ENCODE results near the gene PDSS2. TPM values are rescaled to one million over a fixed set of nuclear protein-coding genes. Genes with fewer than 3 reads are reported as not detected.
"Not testable (repeated sequence)": the region's sequence is repeated elsewhere in the genome, so short reads cannot be mapped to it uniquely, and the experiment has no call there.

PDSS2 gene
- total RNA-seq, 2 experiments from 2014 or later = 10.9 to 13.9 TPM

DNA sequence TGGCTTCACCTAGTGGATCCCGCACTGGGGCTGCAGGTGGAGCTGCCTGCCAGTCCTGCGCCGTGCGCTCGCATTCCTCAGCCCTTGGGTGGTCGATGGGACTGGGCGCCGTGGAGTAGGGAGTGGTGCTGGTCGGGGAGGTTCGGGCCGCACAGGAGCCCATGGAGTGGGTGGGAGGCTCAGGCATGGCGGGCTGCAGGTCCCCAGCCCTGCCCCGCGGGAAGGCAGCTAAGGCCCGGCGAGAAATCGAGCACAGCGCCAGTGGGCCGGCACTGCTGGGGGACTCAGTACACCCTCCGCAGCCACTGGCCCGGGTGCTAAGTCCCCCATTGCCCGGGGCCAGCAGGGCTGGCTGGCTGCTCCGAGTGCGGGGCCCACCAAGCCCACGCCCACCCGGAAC is 95.2 kb downstream of the PDSS2 start:
- H3K4me1 Mint-ChIP-seq, DNase-seq, POLR2A ChIA-PET, H3K27me3 Mint-ChIP-seq, H3K4me3 Mint-ChIP-seq, H3K27ac Mint-ChIP-seq, H3K9me3 Mint-ChIP-seq: not testable (repeated sequence)
- peaks cover 19% of the 10 kb centered on the region for H3K36me3 Mint-ChIP-seq (ENCODE audit: low read depth)
- CTCF ChIA-PET = interaction anchor here (0.6 kb wide), 1 partner anchor 14 kb away, joined by 3 read pairs; no protein-coding TSS in a partner anchor

DNA sequence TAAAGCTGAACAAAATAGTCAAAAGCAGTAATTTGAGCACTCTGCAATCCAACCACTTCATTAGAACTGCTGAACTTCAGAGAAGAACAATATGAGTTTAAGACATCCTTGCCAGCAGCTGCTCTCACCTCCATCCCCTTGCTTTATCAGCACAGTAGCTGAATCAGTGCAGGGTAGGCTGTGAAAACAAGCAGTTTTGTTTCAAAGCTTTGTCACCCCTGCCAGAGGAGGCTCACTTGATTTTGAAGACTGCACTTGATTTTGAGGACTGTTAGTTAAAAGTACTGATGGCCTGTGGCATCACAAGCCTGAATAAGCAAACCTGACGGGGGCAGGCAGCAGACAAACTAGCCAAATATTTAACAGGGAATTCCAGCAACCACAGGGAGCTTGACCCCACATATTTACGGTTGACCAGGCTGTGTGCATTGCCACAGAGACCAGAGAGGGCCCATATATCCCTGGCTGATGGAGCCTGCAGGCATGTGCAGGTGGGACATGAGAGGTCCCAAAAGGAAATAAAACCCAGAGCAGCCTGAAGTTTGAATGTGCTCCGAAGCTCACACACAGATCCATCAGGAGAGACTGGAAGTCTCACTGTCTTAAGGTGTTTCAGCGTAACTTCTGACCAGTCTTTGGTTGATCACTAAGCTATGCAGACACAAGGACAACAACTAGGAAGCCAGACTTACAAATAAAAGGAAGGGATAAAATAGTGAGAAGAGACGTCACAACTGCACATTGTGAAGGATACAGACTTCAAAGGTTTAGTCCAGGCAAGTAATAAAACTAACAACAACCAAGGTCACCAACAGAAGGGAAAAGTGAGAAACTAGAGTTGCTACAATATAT is 97.4 kb downstream of the PDSS2 start:
- Mint-ChIP-seq H3K4me3 (no peak overlapping the region), H3K27me3 (no peaks in the 10 kb centered on the region), H3K9me3 (peaks cover 10% of the 10 kb centered on the region), H3K4me1 (no peaks in the 10 kb centered on the region), H3K27ac (no peak overlapping the region), H3K36me3 (ENCODE audit: low read depth) (peaks cover 19% of the 10 kb centered on the region)
- DNase-seq = no peak
- ChIA-PET CTCF (no interaction called here), POLR2A (interaction anchor here (0.6 kb wide), 1 partner anchor 15 kb away, joined by 3 read pairs; no protein-coding TSS in a partner anchor)

- POLR2A ChIA-PET = interaction anchor here (0.6 kb wide), 1 partner anchor 163 kb away, joined by 3 read pairs; no protein-coding TSS in a partner anchor
Measured at GRCh38 chr6:107360476-107360875, 98.9 kb downstream of the PDSS2 start.

GRCh38 chr6:107357842-107358241 is 101.5 kb downstream of the PDSS2 start:
- H3K4me3 Mint-ChIP-seq = no peak overlapping the region
- H3K36me3 Mint-ChIP-seq (ENCODE audit: low read depth) = peaks cover 6% of the 10 kb centered on the region
- CTCF ChIA-PET = no interaction called here
- POLR2A ChIA-PET = no interaction called here
- no peaks in the 10 kb centered on the region for H3K27me3 Mint-ChIP-seq
- no peak overlapping the region for H3K27ac Mint-ChIP-seq
- no peaks in the 10 kb centered on the region for H3K4me1 Mint-ChIP-seq
- peaks cover 4% of the 10 kb centered on the region for H3K9me3 Mint-ChIP-seq
- DNase-seq = no peak

More at GRCh38 chr6:107360476-107360875, 98.9 kb downstream of the PDSS2 start:
- H3K4me3 Mint-ChIP-seq = no peak overlapping the region
- CTCF ChIA-PET = no interaction called here
- no peak for DNase-seq
- no peak overlapping the region for H3K27ac Mint-ChIP-seq
- peaks cover 19% of the 10 kb centered on the region for H3K36me3 Mint-ChIP-seq (ENCODE audit: low read depth)
- H3K9me3 Mint-ChIP-seq = peaks cover 10% of the 10 kb centered on the region
- H3K27me3 Mint-ChIP-seq = no peaks in the 10 kb centered on the region
- H3K4me1 Mint-ChIP-seq = no peaks in the 10 kb centered on the region

DNA sequence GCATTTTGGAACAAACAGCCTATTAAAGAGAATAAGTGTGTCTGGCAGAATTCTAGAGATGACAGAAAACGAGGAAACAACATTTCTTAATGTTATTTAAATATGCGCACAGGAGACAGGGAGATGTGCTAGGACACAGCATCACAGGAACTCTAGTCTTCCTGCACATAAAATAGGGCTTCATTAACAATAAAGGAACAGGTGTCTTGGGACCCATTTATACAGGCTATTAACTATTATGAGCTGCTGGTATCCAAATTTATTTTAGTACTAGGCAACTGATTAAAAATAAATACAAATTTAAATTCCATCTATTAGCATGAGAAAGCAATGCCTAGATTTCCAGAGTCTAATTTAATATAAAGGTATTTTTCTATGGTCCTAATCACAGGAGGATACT is 102.3 kb downstream of the PDSS2 start:
- CTCF ChIA-PET = no interaction called here
- Mint-ChIP-seq H3K4me1 (no peaks in the 10 kb centered on the region), H3K27me3 (no peaks in the 10 kb centered on the region)

DNA sequence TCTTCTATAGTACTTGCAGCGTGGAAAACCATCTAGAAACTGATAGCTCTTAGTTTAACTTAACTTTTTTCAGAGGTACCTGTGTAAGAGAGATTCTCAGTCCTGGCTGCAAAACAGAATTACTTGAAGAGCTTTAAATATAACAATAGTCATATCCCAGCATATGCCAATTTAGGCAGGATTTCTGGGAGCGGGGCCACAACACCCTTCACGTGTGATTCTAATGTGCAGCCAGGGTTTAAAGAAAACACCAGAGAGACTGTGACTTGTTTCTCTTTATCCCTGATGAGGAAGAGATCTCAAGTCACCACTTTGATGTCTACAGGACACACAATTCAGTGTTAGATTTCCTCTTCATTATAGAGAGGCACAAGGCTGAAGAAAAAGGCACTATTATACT is 103.7 kb downstream of the PDSS2 start:
- Mint-ChIP-seq H3K27me3 (no peaks in the 10 kb centered on the region), H3K4me3 (no peak overlapping the region), H3K9me3 (no peaks in the 10 kb centered on the region), H3K36me3 (ENCODE audit: low read depth) (no peaks in the 10 kb centered on the region), H3K27ac (no peak overlapping the region), H3K4me1 (no peaks in the 10 kb centered on the region)
- POLR2A ChIA-PET = no interaction called here
- DNase-seq = no peak
- CTCF ChIA-PET = no interaction called here

More for the DNA sequence above, 102.3 kb downstream of the PDSS2 start:
- H3K27ac Mint-ChIP-seq = no peak overlapping the region
- POLR2A ChIA-PET = no interaction called here
- no peak overlapping the region for H3K4me3 Mint-ChIP-seq
- H3K9me3 Mint-ChIP-seq = no peaks in the 10 kb centered on the region
- no peak for DNase-seq
- no peaks in the 10 kb centered on the region for H3K36me3 Mint-ChIP-seq (ENCODE audit: low read depth)

DNA sequence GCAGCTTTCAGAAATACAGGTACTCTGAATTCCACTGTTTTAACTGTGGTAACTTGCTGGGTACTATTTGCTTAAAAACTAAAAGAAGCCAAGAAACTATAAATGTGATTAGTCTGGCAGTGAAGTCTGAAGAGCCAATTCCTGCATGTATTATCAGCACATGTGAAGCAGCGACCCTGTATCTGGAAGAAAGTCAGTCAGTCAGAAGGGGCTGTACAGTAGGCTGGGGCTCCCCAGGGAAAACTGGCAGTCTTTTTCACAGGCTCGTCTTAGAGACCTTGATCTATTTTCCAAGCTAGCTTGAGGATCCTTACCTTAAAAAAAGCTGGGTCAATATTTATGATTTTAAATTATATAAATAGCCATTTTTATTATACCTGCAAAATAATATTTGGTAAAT is 104.9 kb downstream of the PDSS2 start:
- no peaks in the 10 kb centered on the region for H3K4me1 Mint-ChIP-seq
- H3K4me3 Mint-ChIP-seq = no peak overlapping the region
- DNase-seq = no peak
- H3K36me3 Mint-ChIP-seq (ENCODE audit: low read depth) = no peaks in the 10 kb centered on the region
- ChIA-PET POLR2A (no interaction called here), CTCF (no interaction called here)
- H3K27me3 Mint-ChIP-seq = no peaks in the 10 kb centered on the region
- H3K27ac Mint-ChIP-seq = no peak overlapping the region
- no peaks in the 10 kb centered on the region for H3K9me3 Mint-ChIP-seq

DNA sequence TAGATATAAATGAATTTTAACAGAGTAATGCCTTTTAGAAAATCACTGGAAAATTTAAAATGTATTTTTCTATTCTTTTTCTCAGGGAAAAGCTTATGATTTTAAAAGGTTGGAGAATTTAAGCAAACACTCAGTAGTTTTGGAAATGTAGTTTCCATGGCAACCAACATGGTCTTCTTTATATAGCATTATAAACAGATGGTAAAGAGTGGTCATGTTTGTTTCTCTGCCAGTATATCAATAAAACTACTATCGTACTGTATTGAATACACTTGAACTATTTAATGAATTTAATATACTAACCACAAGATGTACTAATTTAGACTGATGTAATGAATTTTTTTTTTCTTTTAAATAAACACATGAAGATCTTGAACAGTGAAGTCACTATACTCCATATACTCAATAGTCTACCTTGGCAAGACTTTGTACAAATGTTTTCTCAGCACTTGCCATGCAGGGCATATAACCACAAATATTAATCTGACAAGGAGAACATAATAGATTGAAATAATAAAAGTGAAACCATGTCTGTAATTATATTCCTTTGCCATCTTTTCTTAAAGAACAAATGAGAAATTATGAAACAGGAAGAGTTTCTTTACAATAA is 105.5 kb downstream of the PDSS2 start:
- no peak for DNase-seq
- Mint-ChIP-seq H3K4me1 (no peaks in the 10 kb centered on the region), H3K9me3 (no peaks in the 10 kb centered on the region), H3K4me3 (no peak overlapping the region), H3K36me3 (ENCODE audit: low read depth) (no peaks in the 10 kb centered on the region), H3K27ac (no peak overlapping the region), H3K27me3 (no peaks in the 10 kb centered on the region)
- CTCF ChIA-PET = no interaction called here
- POLR2A ChIA-PET = no interaction called here

DNA sequence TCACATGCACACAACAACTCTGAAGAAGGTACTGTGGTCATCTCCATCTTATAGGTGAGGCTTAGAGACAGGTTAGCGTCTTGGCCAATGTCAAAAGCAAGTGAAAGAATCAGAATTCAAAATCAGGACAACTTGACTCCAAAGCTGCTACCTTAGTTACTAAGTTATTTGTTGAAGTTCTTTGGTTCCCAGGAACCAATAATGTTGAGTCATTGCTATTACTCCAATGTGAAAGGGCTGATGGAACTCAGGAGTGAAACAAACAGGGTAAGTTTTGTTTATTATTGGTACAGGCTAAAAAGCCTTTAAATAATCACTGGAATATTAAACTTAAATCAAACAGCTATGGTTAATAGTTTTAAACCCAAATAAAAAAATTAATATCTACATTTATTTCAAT is 111.1 kb downstream of the PDSS2 start:
- Mint-ChIP-seq H3K4me3 (no peak overlapping the region), H3K36me3 (ENCODE audit: low read depth) (no peaks in the 10 kb centered on the region), H3K27me3 (no peaks in the 10 kb centered on the region), H3K9me3 (no peaks in the 10 kb centered on the region), H3K27ac (no peak overlapping the region), H3K4me1 (peaks cover 3% of the 10 kb centered on the region)
- POLR2A ChIA-PET = no interaction called here
- DNase-seq = no peak
- CTCF ChIA-PET = no interaction called here

DNA sequence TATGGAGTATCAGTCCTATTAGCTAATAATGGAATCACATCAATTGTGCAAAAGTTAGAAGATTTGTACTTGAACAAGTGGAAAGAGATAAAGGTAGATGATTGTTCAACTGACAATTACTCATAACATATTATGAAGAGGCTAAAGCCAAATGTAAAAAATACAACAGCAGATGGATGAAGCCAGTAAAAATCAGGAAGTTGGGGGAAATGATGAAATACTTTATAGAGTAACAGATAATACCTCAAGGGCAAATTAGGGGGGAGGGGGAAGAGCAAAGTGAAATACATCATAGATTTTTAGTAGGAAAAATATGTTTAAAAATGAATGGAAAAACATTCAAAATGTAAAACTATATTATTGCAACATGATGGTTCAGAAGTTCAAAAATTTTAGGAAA is 114.0 kb downstream of the PDSS2 start:
- no peak overlapping the region for H3K4me3 Mint-ChIP-seq
- ChIA-PET POLR2A (no interaction called here), CTCF (no interaction called here)
- no peaks in the 10 kb centered on the region for H3K9me3 Mint-ChIP-seq
- H3K27me3 Mint-ChIP-seq = no peaks in the 10 kb centered on the region
- H3K4me1 Mint-ChIP-seq = peaks cover 3% of the 10 kb centered on the region
- no peak overlapping the region for H3K27ac Mint-ChIP-seq
- DNase-seq = no peak
- H3K36me3 Mint-ChIP-seq (ENCODE audit: low read depth) = no peaks in the 10 kb centered on the region

- no peak overlapping the region for H3K27ac Mint-ChIP-seq
- no peaks in the 10 kb centered on the region for H3K36me3 Mint-ChIP-seq (ENCODE audit: low read depth)
- peaks cover 3% of the 10 kb centered on the region for H3K4me1 Mint-ChIP-seq
- H3K4me3 Mint-ChIP-seq = no peak overlapping the region
- H3K27me3 Mint-ChIP-seq = no peaks in the 10 kb centered on the region
- DNase-seq = no peak
- no peaks in the 10 kb centered on the region for H3K9me3 Mint-ChIP-seq
- ChIA-PET CTCF (no interaction called here), POLR2A (no interaction called here)
Measured at GRCh38 chr6:107344981-107345380, 114.4 kb downstream of the PDSS2 start.

GRCh38 chr6:107344383-107344782 is 115.0 kb downstream of the PDSS2 start:
- Mint-ChIP-seq H3K27ac (no peak overlapping the region), H3K9me3 (no peaks in the 10 kb centered on the region)
- DNase-seq = no peak

DNA sequence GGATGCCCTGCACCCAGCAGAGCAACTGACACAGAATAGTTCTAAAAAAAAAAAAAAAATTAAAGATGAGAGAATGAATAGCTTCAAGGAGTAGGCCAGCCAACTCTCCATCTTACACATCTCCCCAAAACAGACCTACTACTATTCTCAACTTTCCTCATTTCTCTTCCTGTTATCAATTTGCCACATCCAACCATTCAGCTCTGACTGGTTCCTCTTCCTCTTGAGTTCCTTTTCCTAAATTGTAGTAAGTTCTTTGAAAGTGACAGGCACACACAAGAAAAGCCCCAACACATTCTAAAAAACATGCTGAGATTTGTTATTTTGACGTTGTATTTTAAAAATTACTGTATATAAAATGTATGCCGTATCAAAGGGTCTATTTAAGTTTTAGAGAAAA is 117.2 kb downstream of the PDSS2 start:
- CTCF ChIA-PET = interaction anchor here (0.7 to 0.8 kb wide), 2 partner anchors 24 to 788 kb away, joined by 3 to 4 read pairs; no protein-coding TSS in a partner anchor
- H3K4me1 Mint-ChIP-seq = peaks cover 3% of the 10 kb centered on the region
- DNase-seq = no peak
- H3K27ac Mint-ChIP-seq = no peak overlapping the region
- no peaks in the 10 kb centered on the region for H3K36me3 Mint-ChIP-seq (ENCODE audit: low read depth)
- H3K27me3 Mint-ChIP-seq = no peaks in the 10 kb centered on the region
- no peaks in the 10 kb centered on the region for H3K9me3 Mint-ChIP-seq
- POLR2A ChIA-PET = no interaction called here
- no peak overlapping the region for H3K4me3 Mint-ChIP-seq

More at GRCh38 chr6:107344383-107344782, 115.0 kb downstream of the PDSS2 start:
- ChIA-PET CTCF (no interaction called here), POLR2A (no interaction called here)
- no peaks in the 10 kb centered on the region for H3K27me3 Mint-ChIP-seq
- H3K36me3 Mint-ChIP-seq (ENCODE audit: low read depth) = no peaks in the 10 kb centered on the region
- peaks cover 3% of the 10 kb centered on the region for H3K4me1 Mint-ChIP-seq
- no peak overlapping the region for H3K4me3 Mint-ChIP-seq
